HG03521 (cell line): Measurements from ENCODE around the gene AGXT.

Source experiments
- ATAC-seq: cut with Tn5 transposase; IDR thresholded peaks from one replicate; pipeline ENCODE4 v1.9.1; 2021; ENCODE audit warnings: mild to moderate bottlenecking, moderate library complexity; ENCODE audit not compliant: unreplicated experiment

The AGXT gene

DNA sequence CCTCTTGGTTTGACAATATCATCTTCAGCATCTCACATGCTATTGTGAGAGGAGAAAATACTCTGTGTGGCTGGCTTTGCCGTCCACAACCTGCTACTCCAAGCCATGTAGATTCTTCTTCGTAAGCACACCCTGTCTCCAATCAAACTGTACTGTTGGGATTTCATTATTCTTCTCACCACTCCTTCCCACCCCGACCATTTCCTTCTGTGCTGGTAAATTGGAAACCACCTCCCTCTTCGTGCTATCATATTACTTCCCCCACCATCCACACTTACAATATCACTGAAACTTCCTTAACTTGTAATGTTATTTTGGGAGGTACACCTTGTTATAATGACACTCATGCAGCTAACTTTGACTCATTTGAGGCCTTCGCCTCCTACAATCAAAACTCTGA is 3.2 kb upstream of the AGXT start:
- ATAC-seq: no peak

- ATAC-seq: no peak
These were observed 708 bp downstream of the AGXT start for GRCh38 chr2:240869109-240869955.

DNA sequence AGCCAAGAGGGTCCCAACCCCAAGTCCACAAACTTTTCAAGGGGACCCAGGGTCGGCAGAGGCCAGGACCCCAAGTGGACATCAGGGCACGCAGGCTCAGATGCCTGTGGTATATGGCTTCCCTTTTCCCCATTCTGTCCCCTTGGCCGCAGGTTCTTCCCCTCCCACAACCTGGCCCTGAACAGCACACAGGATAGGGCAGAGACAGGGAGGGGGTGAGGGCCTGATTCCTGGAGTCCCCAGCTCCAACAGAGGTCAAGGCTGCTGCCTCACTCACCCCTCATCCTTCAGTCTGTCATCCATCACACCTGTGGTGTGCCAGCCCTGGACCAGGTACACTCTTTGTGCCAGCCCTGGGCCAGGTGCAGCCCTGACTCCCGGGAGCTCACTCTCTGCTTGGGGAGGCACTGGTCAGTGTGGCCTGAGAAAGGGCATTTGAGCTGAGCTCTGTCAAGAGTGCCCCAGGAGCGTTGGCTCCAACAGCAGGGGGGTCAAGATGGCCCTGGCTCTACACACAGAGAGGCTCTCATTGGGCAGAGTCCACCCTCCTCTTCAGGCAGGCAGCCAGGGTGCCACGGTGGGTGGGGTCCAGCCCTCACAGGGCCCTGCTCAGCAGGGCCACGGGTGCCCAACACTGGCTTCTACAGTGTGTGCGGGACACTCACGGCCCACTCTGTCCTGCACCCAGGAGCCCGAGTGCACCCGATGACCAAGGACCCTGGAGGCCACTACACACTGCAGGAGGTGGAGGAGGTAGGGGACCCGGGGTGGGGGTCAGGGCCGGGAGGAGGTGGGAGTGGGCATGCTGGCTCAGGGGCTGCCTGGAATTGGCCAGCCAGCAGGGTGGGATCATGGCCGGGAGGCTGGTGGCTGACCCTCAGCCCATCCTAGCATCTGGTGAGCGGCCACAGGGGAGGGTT is 1.6 kb downstream of the AGXT start:
- ATAC-seq: no peak

- no peak for ATAC-seq
These were observed 2.7 kb downstream of the AGXT start for GRCh38 chr2:240871071-240871958.

DNA sequence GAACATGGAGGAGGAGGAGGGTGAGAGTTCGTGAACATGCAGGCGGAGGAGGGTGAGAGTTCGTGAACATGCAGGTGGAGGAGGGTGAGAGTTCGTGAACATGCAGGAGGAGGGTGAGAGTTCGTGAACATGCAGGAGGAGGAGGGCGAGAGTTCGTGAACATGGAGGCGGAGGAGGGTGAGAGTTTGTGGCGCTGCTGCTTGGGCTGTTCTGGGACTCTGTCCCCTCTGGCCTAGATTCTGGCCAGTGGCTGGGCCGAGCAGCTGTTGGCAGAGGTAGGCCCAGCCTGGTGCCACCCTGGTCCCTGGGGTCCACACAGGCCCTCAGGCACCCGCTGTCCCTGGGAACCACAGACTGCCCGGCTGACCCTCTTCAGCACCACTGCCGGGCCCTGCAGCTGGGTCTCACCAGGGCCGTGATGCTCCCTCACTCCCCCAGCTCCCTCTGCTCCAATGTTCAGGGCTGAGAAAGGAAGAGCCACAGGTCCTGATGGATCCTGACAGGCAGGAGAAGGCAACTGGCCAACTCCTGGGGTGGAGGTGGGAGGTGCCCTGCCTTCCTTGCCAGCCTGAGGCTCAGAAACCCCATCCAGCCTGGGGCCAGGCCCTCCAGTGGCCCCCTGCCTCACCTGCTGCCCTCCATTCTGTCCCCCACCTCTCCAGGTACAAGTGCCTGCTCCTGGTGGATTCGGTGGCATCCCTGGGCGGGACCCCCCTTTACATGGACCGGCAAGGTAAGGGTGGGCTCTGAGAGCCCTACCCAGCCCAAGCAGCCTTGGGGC is 3.9 kb downstream of the AGXT start:
- ATAC-seq: no peak

- ATAC-seq: no peak
These were observed 4.6 kb downstream of the AGXT start for GRCh38 chr2:240873098-240873788.

DNA sequence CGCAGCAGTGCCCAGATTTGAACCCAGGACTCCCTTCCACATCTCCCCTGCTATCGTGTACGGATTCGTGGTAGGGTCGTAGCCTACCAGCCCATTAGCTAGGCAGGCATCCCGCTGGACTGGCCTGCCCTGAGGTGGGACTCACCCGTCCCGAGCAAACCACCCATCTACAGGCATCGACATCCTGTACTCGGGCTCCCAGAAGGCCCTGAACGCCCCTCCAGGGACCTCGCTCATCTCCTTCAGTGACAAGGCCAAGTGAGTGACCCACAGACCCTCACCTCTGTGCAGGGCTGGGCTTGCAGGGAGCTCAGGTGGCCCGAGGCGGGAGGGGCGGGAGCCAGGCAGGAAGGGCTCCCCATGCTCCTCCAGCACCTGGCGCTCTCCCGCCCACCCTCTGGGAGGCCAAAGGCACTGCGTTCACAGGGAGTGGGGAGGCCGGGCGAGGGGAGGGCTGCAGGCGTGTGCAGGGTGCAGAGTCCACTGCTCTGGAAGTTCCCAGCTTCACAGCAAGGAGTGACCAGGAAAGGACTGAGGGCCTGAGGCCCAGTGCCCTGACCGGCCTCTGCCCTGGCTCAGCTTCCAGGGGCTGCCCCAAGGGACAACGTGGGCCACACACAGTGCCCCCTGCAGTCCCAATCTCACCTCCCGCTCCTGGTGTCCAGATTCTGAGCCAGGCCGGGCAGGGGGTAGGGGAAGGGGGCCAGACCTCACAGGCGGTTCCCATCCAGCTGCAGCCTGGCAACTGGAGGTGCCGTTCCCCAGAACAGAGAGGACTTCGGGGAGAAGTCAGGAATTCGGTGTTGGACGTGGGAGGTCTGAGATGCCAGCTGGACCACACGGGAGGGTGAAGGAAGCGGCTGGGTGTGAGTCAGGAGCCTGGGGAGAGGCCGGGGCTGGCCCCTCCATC is 5.4 kb downstream of the AGXT start:
- ATAC-seq: no peak

DNA sequence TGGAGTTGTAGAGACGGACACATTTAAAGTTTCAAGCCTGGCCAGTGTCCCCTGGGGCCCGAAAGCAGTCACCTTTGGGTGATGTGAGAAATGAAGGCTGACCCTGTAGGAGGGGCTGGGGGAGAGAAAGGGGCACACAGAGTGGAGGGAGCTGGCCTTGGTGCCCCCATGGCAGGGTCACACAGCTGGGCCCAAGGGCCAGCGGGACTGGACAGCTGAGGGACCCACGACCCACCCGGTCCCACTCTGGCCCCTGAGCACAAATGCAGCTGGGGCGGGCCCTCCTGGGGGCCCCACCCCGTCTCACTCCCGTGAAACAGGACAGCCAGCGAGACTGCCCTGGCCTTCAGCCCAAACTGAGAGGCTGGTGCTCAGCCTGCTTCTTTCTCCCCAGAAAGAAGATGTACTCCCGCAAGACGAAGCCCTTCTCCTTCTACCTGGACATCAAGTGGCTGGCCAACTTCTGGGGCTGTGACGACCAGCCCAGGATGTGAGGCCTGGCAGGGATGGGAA is 6.1 kb downstream of the AGXT start:
- no peak for ATAC-seq

GRCh38 chr2:240875228-240876034 is 6.8 kb downstream of the AGXT start:
- no peak for ATAC-seq

- no peak for ATAC-seq
These were observed 7.4 kb downstream of the AGXT start for GRCh38 chr2:240876035-240876474.

DNA sequence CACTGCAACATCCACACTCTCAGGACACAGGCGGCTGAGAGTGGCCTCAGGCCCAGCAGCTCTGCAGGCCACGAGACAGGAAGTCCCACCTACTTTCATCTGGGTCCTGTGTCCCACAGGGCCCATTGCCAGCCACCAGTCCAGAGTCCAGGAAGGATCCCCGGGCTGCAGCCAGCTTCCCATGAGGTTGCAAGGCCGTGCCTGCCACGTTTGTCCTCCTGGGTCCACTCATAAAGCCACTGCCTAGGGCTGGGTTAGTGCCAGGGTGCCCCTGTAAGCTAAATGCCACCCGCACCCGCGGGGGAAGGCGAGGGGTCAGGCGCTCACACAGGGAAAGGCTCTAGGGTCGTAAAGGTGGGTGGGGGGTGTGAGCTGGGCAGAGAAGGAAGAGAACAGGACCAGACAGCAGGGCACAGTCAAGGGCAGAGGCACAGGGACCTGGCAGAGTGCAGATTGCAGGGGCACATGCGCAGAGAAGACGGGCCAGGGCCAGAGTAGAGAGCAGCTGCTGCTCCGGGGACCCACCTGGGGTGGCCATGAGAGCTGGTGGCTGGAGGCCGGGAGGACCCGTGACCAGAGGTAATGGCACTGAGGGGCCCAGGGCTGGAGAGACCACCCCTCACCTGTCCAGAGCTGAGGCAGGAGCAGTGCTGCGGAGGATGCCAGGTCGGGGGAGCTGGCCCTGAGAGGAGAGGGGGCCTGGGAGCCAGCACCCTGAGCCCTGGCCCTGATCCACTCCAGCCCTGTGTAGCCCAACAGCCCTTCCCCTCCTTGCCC is 8.0 kb downstream of the AGXT start:
- ATAC-seq: no peak

DNA sequence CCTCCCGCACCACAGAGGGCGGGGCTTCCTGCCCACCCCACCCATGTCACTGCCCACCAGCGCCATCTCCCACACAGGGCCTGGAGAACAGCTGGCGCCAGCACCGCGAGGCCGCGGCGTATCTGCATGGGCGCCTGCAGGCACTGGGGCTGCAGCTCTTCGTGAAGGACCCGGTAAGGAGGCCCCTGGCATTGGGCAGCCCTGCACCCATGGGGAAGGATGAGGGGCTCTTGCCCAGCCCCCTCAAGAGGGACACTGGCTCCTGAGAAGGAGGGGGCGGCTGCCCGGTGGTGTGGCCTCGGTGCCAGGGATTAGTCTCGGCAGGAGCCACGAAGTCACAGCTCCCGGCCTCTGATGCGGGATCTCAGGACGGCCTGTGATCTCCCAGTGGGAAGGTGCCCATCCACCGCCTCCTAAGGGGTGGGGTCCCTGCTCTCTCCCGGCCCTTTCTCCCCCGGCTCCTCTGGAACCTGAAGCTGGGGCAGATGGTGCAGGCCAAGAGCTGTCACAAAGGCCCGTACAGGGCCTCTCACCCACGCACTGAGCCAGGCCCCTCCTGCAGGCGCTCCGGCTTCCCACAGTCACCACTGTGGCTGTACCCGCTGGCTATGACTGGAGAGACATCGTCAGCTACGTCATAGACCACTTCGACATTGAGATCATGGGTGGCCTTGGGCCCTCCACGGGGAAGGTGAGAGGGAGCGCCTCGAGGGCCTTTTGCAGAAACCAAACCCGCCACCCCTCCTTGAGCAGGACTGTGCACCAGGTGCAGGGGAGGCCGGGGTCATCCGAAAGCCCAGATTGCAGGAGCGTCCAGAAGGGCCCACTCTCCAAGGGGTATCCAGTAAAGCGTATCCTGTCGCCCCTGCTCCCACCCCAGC is 9.1 kb downstream of the AGXT start:
- ATAC-seq: no peak

- no peak for ATAC-seq
These were observed 9.8 kb downstream of the AGXT start for GRCh38 chr2:240878341-240878936.

- ATAC-seq: no peak
These were observed 10.5 kb downstream of the AGXT start for GRCh38 chr2:240879105-240879504.

DNA sequence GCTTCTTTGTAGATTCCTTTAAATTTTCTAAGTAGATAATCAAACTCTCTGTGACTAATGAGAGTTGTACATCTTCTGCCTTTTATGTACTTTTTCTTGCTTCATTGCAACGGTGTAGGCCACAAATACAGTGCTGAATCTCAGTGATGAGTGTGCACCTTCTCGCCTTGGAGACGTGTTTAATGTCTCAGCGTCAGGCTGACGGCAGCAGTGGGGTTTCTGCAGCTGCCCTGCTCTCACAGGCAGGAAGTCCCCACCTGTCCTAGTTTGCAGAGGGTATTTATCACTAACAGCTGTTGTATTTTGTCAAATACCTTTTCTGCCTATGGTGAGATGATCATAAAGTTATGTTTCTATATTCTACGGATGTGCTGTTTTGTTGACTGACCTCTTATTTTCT is 13.3 kb downstream of the AGXT start:
- ATAC-seq: no peak
